Stimulated activated CD8-positive, alpha-beta memory T cell treated with anti-CD3 and anti-CD28 coated beads, Interleukin-4, amount 100 ng/mL, for 4 hours (primary cell): ENCODE measurements around the gene NKAIN2.
"Not testable (repeated sequence)": the region's sequence is repeated elsewhere in the genome, so short reads cannot be mapped to it uniquely, and the experiment has no call there.

ENCODE experiments used
- DNase-seq, 2 donors: peaks; one replicate each; pipeline ENCODE4 v3.0.0-alpha.2; 2020; ENCODE audit warnings: low read depth in 2 of 2, low spot score in 1 of 2

Gene NKAIN2

DNA sequence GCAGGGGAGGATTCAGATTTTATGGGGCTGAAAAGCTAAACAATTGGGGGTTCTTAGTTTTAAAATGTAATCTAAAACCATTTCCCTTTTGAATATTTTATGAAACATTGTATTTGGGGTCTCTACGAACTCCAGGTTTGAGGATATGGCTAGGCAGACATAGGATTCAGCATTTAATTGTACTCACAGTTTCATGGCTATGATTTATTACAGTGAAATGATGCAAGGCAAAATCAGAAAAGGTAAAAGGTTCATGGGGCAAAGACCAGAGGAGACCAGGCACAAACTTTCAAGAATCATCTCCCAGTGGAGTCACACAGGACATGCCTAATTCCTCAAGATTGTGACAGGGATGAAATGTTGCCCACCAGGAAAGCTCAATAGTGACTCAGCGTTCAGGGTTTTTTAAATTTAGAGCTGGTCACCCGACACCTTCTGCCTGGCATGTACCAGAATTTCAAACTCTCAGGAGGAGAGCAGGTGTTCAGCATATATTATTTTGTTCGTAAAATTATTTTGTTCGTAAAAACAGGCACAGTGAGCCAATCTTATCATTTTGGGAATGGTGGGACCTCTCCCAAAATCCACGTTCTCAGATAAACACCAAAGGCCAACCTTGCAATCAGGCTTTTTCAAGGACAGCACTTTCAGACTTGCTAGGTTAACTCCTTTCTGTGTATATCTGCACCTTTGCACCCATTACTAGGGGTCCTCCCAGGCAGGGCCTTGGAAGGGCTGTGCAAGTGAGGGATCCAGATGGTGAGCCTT is 270.3 kb downstream of the NKAIN2 start:
- no peak for DNase-seq

DNA sequence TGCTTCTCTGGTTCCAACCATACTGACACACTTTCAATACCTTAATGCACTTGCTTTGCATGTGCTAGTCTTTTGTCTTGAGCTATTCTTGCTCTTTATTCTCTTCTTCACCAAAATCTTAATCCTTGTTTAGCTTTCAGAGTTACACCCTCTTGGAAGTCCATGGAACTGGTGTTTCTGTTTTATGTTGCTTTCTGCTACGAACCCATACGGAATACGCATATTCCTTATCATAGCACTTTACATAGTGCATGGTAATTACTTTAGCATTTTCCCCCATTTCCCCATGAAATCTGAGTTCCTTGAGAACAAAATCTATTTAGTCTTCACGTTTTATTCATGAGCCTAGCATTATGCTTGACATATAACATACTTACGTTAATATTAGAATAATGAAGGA is 270.9 kb downstream of the NKAIN2 start:
- DNase-seq: no peak

DNA sequence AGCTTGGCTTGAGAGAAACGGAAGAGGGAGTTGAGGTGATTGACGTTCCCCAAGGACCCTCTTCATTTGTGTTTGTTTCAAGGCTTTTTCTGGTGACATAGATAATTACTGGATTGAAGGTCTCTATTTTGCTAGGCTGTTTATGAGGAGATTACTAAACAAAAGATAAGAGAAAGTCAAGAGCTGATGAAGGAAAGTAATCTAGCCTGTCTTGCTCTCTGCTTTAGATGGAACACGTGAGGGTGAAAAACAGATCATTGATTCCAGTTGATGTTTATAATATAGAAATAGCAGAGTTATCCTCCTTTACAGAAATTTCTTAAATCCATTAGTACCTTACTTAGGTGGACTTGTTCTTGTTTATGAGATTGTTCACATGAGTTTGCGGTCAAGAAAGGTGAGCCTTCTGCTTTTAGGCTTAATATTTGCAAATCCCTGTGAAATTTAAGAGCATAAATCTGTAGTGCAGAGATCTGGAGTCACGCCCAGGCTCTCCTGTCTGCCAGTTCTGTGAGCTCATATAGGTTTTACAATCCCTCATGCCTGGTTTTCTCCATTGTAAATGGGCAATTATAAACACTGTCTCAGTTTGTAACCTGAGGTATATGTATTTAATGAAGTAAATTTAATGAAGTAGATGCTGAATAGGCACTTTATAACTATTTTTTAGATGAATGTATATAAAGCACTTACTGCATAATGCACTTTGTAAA is 272.8 kb downstream of the NKAIN2 start:
- DNase-seq: no peak

DNA sequence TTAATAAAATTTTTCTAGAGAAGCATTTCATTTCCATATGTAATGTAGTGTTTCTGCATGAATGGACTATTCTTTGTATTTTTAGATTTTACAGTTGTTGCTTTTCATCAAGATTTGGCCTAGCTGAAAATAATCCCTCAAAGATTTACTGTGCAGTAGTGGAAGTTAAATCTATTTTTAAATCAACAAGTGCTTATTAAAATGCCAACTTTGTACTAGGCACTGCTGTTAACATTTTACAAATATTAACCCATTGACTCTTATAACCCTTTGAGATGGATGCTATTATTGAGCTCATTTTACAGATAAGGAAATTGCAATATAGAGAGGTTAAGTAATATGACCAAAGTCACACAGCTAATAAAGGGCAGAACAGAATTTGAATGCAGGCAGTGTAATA is 274.5 kb downstream of the NKAIN2 start:
- DNase-seq: no peak

DNA sequence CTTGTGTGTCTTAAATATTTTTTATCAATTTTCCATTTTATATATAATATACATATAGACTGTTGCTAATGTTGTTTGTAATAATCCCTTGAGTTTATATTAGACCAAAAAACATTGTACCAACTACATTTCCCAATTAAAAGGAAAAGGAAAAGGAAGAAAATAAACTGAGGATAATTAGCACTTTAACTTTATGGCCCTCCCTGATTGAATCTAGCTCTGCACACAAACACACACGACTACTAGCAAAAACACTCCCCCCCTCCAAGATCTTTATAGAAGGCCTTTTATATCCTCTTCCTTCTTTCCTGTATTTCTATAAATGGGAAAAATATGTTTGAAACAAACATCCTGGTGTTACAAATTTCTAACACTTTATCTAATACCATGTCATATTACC is 276.8 kb downstream of the NKAIN2 start:
- no peak for DNase-seq

DNA sequence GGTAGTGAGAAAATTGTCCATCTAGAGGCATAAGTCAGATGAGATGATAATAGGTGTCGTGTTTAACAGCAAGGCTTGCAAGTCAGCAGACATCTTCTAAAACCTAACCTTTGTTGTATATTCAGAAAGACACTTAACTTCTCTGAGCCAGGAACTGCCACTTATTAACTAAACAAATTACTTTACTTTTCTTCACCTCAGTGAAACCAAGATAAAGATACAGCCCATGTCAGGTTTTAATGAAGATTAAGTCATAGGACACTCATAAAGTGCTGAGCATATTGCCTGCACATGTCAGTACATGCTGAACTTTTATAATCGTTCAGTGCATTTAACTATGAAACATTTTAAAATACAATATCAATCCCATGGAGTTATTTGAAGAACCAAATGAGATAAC is 286.8 kb downstream of the NKAIN2 start:
- DNase-seq: no peak

- no peak for DNase-seq
Observed at GRCh38 chr6:124099520-124099919, 295.9 kb downstream of the NKAIN2 start.

DNA sequence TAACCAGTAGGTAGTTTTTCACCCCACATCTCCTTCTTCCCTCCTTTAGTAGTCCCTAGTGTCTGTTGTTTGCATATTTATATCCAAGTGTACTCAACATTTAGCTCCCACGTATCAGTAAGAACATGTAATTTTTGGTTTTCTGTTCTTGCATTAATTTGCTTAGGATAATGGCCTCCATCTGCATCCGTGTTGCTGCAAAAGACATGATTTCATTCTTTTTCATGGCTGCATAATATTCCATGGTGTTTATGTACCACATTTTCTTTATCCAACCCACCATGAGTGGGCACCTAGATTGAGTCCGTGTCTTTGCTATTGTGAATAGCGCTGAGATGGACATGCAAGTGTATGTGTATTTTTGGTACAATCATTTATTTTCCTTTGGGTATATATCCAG is 306.8 kb downstream of the NKAIN2 start:
- no peak for DNase-seq

DNA sequence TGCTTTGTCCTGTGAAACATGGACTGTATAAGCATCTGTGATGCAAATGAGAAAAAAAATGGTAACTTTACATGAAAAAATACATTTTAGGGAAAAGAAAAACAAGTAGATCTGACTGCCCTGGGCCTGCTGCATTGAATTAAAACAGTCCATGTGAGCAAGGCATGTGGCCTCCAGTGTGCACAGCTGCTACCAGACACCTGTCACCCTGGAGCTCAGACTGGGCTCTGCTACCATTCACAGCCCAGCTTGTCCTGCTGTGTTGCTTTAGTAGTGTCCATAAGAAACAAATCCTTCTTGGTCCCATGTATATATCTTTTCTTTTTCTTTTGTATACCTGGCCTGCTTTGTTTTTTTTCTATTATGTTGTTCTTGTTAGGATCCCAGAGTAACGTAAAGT is 315.9 kb downstream of the NKAIN2 start:
- no peak for DNase-seq

DNA sequence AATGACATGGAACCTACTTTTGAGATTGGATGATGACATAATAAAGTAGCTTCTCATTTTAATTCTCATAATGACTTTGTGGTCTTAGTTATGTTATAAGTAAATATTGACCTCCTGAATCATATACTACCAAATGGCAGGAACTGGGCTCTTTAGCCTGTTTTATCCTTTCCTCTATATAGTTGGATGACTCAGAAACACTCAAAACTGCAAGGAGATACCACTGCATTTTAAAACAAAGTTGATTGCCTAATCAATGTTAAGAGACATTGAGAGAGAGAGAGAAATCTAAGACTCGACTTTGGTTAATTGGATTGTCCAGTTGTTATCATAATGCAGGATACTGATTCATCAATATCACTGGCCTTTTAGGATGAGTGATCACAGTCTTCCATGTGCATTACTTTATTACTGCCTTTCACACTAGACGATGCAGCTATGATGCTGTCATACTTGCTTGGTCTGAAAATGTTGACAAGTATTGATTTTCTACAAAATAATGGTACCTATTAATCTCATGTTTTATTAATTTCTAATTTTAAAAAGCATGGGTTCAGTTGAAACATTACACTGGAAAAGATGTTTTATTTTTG is 320.0 kb downstream of the NKAIN2 start:
- no peak for DNase-seq

GRCh38 chr6:124131259-124131658 is 327.6 kb downstream of the NKAIN2 start:
- no peak for DNase-seq

GRCh38 chr6:124131779-124132178 is 328.1 kb downstream of the NKAIN2 start:
- DNase-seq: no peak

DNA sequence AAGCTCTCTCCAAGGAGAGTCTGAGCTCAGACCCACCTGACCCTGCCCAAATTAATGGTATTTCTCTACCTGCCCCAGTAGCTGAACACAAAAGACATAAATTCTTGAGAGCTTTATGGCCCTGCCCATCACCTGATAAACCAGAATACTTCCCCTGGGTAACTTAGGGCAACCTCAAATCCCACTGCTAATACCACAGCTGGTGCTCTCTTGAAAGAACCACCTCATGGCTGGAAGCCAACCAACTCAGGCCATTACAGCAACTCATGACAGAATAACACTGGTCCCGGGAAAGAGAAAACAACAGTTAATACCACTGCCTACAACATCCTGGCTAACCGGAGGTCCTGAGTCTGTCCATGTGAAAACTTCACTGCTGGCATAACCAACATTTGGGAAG is 328.6 kb downstream of the NKAIN2 start:
- DNase-seq: no peak

DNA sequence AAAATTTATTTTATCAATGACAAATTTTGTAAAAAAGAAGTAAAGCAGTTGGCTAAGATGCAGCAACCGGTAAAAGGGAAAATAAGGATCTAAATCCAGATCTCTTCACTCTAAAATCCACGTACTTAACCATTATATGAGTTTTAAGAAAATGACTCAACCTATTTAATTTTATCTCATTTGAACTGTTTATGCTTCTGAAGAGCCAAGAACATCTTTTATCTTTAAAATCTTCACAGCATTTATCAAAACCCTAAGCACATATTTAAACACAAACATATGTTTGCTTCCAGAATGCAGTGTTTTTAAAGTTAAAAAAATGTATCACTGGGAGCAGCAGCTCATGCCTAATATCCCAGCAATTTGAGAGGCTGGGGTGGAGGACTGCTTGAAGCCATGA is 339.2 kb downstream of the NKAIN2 start:
- no peak for DNase-seq

- no peak for DNase-seq
Observed at GRCh38 chr6:124143435-124143834, 339.8 kb downstream of the NKAIN2 start.

DNA sequence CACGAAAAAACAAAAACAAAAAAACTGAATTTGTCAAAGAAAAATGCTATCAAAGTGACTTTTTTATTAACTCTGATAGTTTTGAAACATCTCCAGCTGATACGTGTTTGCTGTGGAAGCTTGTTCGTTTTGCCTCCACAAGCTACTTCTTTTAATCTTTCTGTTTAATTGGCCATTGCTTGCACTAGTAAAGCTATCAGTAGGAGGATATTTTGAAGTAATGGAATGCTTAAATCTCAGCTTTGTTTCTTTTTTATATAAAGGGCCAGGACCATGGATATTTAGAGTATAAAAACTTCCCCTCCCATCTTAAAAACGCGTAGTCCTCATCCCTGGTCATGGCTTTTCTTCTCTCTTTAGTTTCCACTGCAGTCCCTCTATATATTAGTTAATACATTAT is 344.0 kb downstream of the NKAIN2 start:
- no peak for DNase-seq

DNA sequence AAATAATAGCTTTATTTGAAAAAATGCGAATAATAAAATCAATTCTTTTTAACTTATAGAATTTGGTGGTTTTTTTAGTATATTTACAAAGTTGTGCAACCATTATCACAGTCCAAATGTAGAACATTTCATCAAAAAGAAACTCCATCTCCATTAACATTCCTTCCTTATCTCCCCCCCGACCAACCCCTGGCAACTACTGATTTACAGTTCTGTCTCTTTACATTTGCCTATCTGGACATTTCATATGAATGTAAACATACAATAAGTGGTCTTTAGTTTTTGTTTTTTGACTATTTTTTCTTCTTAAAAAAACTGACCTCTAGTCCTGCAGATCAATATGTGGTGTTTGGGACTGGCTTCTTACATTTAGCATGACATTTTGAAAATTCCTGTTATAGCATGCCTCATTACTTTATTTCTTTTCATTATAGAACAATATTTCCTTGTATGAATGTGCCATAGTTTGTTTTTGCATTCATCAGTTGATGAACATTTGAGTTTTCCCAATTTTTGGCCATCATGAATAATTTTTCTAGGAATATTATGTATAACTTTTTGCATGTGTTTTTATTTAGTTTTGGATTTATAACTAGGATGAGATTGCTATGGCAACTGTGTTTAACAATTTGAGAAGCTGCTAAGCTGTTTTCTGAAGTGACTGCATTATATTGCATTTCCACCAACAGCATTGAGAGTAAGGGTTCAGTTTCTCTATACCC is 344.7 kb downstream of the NKAIN2 start:
- DNase-seq: no peak

GRCh38 chr6:124149646-124150045 is 346.0 kb downstream of the NKAIN2 start:
- no peak for DNase-seq

- DNase-seq: no peak
Observed at GRCh38 chr6:124158024-124158423, 354.4 kb downstream of the NKAIN2 start.

- DNase-seq: no peak
Observed at GRCh38 chr6:124163676-124164075, 360.0 kb downstream of the NKAIN2 start.

DNA sequence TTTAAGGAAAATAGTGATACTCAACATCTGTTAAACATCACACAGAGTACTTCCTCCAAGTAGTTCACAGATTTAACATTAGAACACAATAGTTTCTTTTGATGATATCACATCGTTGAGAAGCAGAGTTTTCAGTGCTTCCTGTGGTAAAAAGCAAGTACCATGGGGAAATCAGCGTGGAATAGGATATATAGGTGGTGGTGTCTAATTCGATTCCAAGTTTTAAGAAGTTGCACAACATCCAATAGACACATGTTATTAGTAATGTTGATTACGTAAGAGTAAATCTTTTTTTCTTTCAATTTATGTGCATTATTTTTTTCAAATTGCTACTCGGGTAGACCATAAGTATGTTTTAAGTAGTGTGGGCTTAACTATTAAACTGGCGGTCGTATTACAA is 360.7 kb downstream of the NKAIN2 start:
- DNase-seq: no peak

DNA sequence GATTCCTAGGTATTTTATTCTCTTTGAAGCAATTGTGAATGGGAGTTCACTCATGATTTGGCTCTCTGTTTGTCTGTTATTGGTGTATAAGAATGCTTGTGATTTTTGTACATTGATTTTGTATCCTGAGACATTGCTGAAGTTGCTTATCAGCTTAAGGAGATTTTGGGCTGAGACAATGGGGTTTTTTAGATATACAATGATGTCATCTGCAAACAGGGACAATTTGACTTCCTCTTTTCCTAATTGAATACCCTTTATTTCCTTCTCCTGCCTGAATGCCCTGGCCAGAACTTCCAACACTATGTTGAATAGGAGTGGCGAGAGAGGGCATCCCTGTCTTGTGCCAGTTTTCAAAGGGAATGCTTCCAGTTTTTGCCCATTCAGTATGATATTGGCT is 363.6 kb downstream of the NKAIN2 start:
- not testable (repeated sequence) for DNase-seq
